ENCODE results near the gene CCDC9B. TPM values are rescaled to one million over a fixed set of nuclear protein-coding genes. Genes with fewer than 3 reads are reported as not detected.

Gene CCDC9B
- total and polyA plus RNA-seq, 9 donors: 1.8 to 22.2 (median 7.3) TPM

DNA sequence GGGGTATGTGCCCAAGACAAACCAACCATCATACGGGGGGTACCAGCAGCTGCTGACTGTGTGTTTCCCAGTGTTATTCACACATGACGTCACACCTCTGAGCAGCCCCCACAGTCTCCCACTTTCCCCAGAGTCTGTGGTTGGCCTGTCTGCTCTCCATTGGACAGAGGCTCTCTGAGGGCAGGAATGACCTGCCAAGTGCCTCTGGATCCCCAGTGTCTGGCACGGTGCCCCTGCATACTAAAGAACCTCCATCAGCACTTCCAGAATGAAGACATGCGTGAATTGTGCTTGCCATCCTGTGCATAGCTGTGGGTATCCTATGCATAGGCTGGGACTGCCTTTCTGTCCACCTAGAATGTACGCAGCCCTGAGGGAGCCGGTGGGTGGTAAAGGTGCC lies 3.5 kb upstream of the CCDC9B start:
- TF ChIP-seq POLR2A (IDR thresholded peaks at IDR 0.05): no peak
- TF ChIP-seq, protein P1, sequence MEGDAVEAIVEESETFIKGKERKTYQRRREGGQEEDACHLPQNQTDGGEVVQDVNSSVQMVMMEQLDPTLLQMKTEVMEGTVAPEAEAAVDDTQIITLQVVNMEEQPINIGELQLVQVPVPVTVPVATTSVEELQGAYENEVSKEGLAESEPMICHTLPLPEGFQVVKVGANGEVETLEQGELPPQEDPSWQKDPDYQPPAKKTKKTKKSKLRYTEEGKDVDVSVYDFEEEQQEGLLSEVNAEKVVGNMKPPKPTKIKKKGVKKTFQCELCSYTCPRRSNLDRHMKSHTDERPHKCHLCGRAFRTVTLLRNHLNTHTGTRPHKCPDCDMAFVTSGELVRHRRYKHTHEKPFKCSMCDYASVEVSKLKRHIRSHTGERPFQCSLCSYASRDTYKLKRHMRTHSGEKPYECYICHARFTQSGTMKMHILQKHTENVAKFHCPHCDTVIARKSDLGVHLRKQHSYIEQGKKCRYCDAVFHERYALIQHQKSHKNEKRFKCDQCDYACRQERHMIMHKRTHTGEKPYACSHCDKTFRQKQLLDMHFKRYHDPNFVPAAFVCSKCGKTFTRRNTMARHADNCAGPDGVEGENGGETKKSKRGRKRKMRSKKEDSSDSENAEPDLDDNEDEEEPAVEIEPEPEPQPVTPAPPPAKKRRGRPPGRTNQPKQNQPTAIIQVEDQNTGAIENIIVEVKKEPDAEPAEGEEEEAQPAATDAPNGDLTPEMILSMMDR (IDR thresholded peaks at IDR 0.05): no peak
- TF ChIP-seq EP300 (IDR thresholded peaks at IDR 0.05): no peak
- H3K27ac ChIP-seq: no peak overlapping the region
- H3K4me1 ChIP-seq (ENCODE audit: insufficient read depth): peaks cover 16% of the 10 kb centered on the region
- H3K27me3 ChIP-seq: no peaks in the 10 kb centered on the region
- intact Hi-C loops (cut with DNase I): loop anchor here in 1 of 4 donors (10.0 kb wide), 1 partner anchor 239 kb away; the partner anchor contains the start of gene BMF
- no peak for DNase-seq
- H3K9me3 ChIP-seq: no peaks in the 10 kb centered on the region
- H3K4me3 ChIP-seq: no peak overlapping the region
- no peaks in the 10 kb centered on the region for H3K36me3 ChIP-seq
- 38 to 48% (median 38%) methylated on average over 6 of the region's 6 CpGs for WGBS, 3 donors

DNA sequence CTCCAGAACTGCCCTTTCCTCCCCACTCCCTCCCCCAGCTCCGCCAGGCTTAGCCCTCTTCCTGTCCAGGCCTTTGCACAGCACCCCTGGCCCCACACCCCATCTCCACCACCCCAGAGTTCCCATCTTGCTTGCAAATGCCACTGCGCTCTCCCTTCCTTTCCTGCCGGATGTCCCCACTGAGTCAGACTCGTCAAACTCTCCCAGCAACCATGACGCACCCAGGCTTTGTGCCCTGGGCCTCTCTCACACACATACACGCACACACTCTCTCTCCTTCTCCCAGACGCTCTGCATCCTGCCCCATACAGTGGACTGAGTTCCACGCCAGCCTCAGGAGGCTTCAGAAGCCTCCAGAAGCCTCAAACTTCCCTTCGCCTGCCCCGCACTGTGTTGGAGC lies 2.8 kb upstream of the CCDC9B start:
- H3K4me1 ChIP-seq (ENCODE audit: insufficient read depth): peaks cover 17% of the 10 kb centered on the region
- no peaks in the 10 kb centered on the region for H3K36me3 ChIP-seq
- 85 to 96% (median 86%) methylated on average over 10 of the region's 10 CpGs for WGBS, 3 donors
- H3K27ac ChIP-seq: peak overlapping the region in 1 of 2 donors; percentile 13
- no peak for TF ChIP-seq EP300 (IDR thresholded peaks at IDR 0.05)
- TF ChIP-seq, protein P1 (IDR thresholded peaks at IDR 0.05): no peak
- TF ChIP-seq POLR2A (IDR thresholded peaks at IDR 0.05): no peak
- intact Hi-C loops (cut with DNase I): loop anchor here in 1 of 4 donors (10.0 kb wide), 1 partner anchor 239 kb away; the partner anchor contains the start of gene BMF
- no peaks in the 10 kb centered on the region for H3K27me3 ChIP-seq
- no peaks in the 10 kb centered on the region for H3K9me3 ChIP-seq
- no peak for DNase-seq
- no peak overlapping the region for H3K4me3 ChIP-seq

DNA sequence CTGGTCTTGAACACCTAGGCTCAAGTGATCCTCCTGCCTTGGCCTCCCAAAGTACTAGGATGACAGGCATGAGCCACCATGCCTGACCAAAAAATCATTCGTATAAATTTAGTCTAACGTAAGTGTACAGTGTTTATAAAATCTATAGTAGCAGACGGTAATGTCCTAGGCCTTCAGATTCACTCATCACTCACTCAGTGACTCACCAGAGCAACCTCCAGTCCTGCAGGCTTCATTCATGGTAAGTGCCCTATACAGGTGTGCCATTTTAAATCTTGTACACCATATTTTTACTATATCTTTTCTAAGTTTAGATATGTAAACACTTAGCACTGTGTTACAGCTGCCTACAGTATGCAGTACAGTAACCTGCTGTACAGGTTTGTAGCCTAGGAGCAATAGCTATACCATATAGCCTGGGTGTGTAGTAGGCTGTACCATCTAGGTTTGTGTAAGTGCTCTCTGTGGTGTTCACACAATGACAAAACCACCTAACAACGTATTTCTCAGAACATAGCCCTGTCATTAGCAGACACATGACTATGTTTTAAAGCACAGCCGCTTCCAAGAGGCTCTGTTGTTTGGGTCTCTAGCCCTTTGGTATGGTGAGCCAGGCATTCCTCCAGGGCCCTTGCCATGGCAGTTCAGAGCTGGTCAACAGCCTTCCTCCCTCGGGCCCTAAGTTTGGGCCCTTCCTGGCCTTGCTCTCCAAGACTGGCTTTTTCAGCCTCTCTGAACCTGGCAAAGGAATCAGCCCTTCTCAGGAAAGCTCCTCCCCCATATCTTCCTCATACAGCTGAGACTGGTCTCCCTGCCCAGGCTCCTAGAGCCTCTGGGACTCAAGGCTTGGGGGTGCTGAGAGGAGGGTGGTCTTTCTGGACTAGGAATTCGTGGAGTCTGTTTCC lies 1.9 kb upstream of the CCDC9B start:
- Histone ChIP-seq H3K9me3 (no peaks in the 10 kb centered on the region), H3K4me3 (no peak overlapping the region), H3K36me3 (no peaks in the 10 kb centered on the region), H3K27ac (peak overlapping the region in 1 of 2 donors; percentile 13), H3K4me1 (ENCODE audit: insufficient read depth) (peaks cover 24% of the 10 kb centered on the region), H3K27me3 (no peaks in the 10 kb centered on the region)
- TF ChIP-seq EP300 (IDR thresholded peaks at IDR 0.05) (no peak), POLR2A (IDR thresholded peaks at IDR 0.05) (no peak)
- TF ChIP-seq, protein P1 (IDR thresholded peaks at IDR 0.05): no peak
- WGBS, 3 donors: 55 to 72% (median 62%) methylated on average over 7 of the region's 7 CpGs
- no peak for DNase-seq
- intact Hi-C loops (cut with DNase I): loop anchor here in 1 of 4 donors (10.0 kb wide), 1 partner anchor 238 kb away; the partner anchor contains the start of gene BMF

DNA sequence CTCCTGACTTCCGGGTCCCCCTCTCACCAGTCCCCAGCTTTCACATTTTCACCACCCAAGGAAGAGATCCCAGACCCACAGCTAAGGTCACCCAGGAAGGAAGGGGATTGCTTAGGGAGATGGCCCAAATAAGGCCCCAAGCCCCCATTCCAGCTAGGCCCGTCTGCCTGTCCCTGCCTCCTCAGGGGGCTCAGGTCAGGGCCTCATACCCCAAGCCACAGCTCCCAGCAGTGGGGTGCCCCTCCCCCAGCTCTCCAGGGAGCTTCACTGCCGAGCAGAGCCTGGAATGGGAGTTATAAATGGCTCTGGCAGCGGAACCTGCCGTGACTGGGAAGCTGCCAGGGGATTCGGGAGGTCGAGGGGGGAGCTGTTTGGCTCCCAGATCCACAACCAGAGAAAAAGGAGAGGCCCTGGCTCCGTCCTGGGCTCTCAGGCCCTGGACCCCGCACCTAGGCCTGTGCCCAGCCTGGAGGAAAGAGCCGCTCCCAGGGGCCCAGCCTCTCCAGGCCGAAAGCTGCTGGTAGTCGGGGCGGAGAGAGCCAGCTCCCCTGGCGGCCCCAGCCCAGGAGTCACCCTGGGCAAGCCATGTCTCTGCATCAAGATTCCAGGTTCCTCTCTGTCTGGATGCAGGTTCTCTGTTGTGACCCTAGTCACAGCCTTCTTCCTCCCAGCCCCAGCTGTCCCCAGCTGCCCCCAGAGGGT lies 550 bp downstream of the CCDC9B start:
- peak; percentile 83 to 92 (median 87) for DNase-seq
- peak overlapping the region; percentile 57 to 84 for H3K27ac ChIP-seq
- H3K4me1 ChIP-seq (ENCODE audit: insufficient read depth): peaks cover 27% of the 10 kb centered on the region
- TF ChIP-seq POLR2A (IDR thresholded peaks at IDR 0.05) (no peak), EP300 (IDR thresholded peaks at IDR 0.05) (no peak)
- TF ChIP-seq, protein P1 (IDR thresholded peaks at IDR 0.05): no peak
- H3K27me3 ChIP-seq: no peaks in the 10 kb centered on the region
- 17 to 23% (median 20%) methylated on average over 14 of the region's 14 CpGs for WGBS, 3 donors
- no peaks in the 10 kb centered on the region for H3K9me3 ChIP-seq
- intact Hi-C loops (cut with DNase I): loop anchor here in 1 of 4 donors (10.0 kb wide), 1 partner anchor 235 kb away; the partner anchor contains the start of gene BMF
- H3K4me3 ChIP-seq: peak overlapping the region; percentile 26
- H3K36me3 ChIP-seq: no peaks in the 10 kb centered on the region
